ENCODE data around the gene HOXD12.

Gene HOXD12

GRCh38 chr2:176093145-176093897 is 6.3 kb upstream of the HOXD12 start:
- no peak for DNase-seq

GRCh38 chr2:176093898-176094249 is 5.7 kb upstream of the HOXD12 start:
- no peak for DNase-seq

GRCh38 chr2:176094349-176094748 is 5.2 kb upstream of the HOXD12 start:
- DNase-seq, result no peak

GRCh38 chr2:176095421-176095820 is 4.2 kb upstream of the HOXD12 start:
- DNase-seq, result no peak

- DNase-seq, result no peak
These were observed 3.2 kb upstream of the HOXD12 start for GRCh38 chr2:176096243-176096985.

GRCh38 chr2:176096986-176097819 is 2.4 kb upstream of the HOXD12 start:
- peak; percentile 64 for DNase-seq

GRCh38 chr2:176097820-176098365 is 1.7 kb upstream of the HOXD12 start:
- DNase-seq, result no peak

GRCh38 chr2:176098366-176099158 is 1.0 kb upstream of the HOXD12 start:
- no peak for DNase-seq

GRCh38 chr2:176099159-176099727 is 352 bp upstream of the HOXD12 start:
- DNase-seq, result no peak

- DNase-seq, result no peak
These were observed 1.0 kb downstream of the HOXD12 start for GRCh38 chr2:176100547-176101140.

- no peak for DNase-seq
These were observed 1.7 kb downstream of the HOXD12 start for GRCh38 chr2:176101216-176101830.

GRCh38 chr2:176101842-176102241 is 2.2 kb downstream of the HOXD12 start:
- DNase-seq, result no peak

GRCh38 chr2:176102309-176102866 is 2.8 kb downstream of the HOXD12 start:
- no peak for DNase-seq

- no peak for DNase-seq
These were observed 3.6 kb downstream of the HOXD12 start for GRCh38 chr2:176103194-176103593.

GRCh38 chr2:176103742-176104315 is 4.2 kb downstream of the HOXD12 start:
- no peak for DNase-seq

GRCh38 chr2:176104316-176105077 is 4.9 kb downstream of the HOXD12 start:
- DNase-seq, result peak; percentile 81

- DNase-seq, result no peak
These were observed 5.6 kb downstream of the HOXD12 start for GRCh38 chr2:176105078-176105729.

GRCh38 chr2:176105730-176106580 is 6.4 kb downstream of the HOXD12 start:
- no peak for DNase-seq

Data from fibroblast of skin of abdomen (primary cell).